T-helper 2 cell treated with Interferon-gamma antibody and Interleukin-4, amounts not matched to agents 5 μg/mL and 100 μg/mL, for 36 hours (primary cell): ENCODE measurements around the gene GTPBP6.
"Not testable (repeated sequence)": the region's sequence is repeated elsewhere in the genome, so short reads cannot be mapped to it uniquely, and the experiment has no call there.

Experiments
- DNase-seq: peaks from one replicate; pipeline ENCODE4 v3.0.0; 2021; ENCODE audit warnings: low spot score
- H3K27ac Mint-ChIP-seq: one replicate; pipeline ENCODE4 v1.8.0; 2021; ENCODE audit warnings: mild to moderate bottlenecking, mixed read lengths
- H3K27me3 Mint-ChIP-seq: one replicate; pipeline ENCODE4 v1.8.0; 2021; ENCODE audit warnings: low read depth, mixed read lengths
- H3K36me3 Mint-ChIP-seq: one replicate; pipeline ENCODE4 v1.8.0; 2021; ENCODE audit warnings: low read depth, mixed read lengths
- H3K4me1 Mint-ChIP-seq: one replicate; pipeline ENCODE4 v1.8.0; 2021; ENCODE audit warnings: low read depth, mixed read lengths
- H3K4me3 Mint-ChIP-seq: one replicate; pipeline ENCODE4 v1.8.0; 2022; ENCODE audit warnings: mild to moderate bottlenecking, moderate library complexity, mixed read lengths
- H3K9me3 Mint-ChIP-seq: one replicate; pipeline ENCODE4 v1.8.0; 2021; ENCODE audit warnings: mixed read lengths

Gene GTPBP6

DNA sequence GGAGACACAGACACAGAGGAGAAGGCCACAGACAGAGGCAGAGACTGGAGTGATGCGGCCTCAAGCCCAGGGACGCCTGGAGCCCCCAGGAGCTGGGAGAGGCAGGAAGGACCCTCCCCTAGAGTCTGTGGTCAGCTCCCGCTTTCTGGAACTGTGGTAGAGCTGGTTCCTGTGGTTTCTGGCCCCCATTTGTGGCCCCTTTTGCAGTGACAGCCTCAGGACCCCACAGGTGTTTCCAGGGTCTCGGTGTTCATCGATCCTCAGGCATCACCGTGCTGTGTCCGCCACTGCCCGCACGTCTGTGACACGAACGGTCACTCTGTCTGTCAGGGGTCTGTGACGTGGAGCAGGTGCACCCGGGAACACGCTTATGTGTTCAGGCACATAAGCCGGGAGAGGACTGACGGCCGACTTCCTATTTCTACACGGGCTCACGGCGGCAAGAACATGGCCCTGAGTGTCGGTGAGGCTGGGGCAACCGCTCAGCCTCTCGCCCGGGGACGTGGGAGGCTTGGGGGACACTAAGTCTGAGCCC, 7.9 kb downstream of the GTPBP6 start:
- no peak for DNase-seq
- H3K4me3 Mint-ChIP-seq: no peak overlapping the region
- H3K9me3 Mint-ChIP-seq: no peaks in the 10 kb centered on the region
- H3K36me3 Mint-ChIP-seq: peaks cover 35% of the 10 kb centered on the region
- no peak overlapping the region for H3K27ac Mint-ChIP-seq
- H3K27me3 Mint-ChIP-seq: no peaks in the 10 kb centered on the region
- no peaks in the 10 kb centered on the region for H3K4me1 Mint-ChIP-seq

DNA sequence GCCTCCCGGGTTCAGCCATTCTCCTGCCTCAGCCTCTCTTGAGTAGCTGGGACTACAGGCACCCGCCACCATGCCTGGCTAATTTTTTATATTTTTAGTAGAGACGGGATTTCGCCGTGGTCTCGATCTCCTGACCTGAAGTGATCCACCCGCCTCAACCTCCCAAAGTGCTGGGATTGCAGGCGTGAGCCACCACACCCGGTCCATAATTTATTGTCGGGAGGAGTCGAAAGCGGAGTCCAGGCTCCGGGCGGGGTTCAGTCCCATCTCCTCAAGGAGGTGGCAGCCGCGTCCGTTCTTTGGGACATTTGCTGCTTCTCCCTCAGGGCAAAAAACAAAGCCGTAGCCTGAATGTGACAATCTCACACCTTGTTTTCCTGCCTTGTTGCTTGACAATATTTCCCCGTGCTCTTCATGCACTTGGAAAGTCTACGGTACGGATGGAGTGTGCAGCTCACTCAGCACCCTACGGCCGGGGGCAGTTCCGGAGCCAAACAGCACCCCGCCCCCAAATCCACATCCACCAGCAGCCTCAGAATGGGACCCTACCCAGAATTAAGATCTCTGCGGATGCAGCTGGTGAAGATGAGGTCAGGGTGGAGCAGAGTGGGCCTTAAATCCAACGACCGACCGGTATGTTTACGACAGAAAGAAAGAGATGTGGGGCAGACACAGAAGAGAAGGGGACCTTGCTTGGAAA, 9.6 kb downstream of the GTPBP6 start:
- no peak for DNase-seq
- no peak overlapping the region for H3K27ac Mint-ChIP-seq
- no peaks in the 10 kb centered on the region for H3K9me3 Mint-ChIP-seq
- peaks cover 41% of the 10 kb centered on the region for H3K36me3 Mint-ChIP-seq
- H3K4me3 Mint-ChIP-seq: no peak overlapping the region
- H3K4me1 Mint-ChIP-seq: no peaks in the 10 kb centered on the region
- no peaks in the 10 kb centered on the region for H3K27me3 Mint-ChIP-seq

DNA sequence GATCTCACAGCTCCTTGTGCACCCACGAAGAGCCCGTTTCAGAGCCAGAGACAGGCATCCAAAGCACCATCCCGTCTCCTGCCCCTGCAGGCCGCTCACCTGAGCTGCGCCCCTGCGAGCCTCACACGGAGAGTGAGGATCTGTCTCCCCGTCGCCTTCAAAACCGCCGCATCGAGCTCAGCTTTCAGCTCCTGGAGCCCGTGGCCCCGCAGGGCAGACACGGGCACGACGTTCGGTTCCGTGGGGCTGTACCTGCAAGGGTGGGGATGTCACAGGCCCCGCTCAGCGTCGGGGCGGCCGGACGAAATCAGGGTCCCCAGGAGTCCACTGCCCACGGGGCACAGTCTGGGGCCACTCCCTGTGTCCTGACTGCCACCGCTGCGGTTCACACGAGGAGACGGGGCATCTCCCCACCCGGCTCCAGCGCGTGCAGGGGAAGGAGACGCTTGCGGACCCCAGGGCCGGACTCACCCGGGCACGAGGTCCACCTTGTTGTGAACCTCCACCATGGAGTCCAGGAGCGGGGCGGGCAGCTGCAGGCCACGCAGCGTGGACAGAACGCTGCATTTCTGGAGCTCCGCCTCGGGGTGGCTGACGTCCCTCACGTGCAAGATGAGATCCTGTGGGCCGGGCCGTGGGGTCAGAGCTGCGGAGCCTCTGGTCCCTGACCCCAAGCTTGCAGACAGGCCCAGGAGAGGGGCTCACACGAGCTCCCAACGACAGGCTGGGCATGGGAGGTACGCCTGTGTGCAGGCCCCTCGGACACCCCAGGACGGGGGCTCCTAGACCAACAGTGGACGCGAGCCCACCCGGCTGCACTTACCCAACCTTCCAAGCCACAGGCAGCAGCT, 11.1 kb downstream of the GTPBP6 start:
- Mint-ChIP-seq H3K27ac (no peak overlapping the region), H3K9me3 (no peaks in the 10 kb centered on the region), H3K27me3 (no peaks in the 10 kb centered on the region), H3K4me1 (no peaks in the 10 kb centered on the region), H3K4me3 (no peak overlapping the region), H3K36me3 (peaks cover 41% of the 10 kb centered on the region)
- no peak for DNase-seq

DNA sequence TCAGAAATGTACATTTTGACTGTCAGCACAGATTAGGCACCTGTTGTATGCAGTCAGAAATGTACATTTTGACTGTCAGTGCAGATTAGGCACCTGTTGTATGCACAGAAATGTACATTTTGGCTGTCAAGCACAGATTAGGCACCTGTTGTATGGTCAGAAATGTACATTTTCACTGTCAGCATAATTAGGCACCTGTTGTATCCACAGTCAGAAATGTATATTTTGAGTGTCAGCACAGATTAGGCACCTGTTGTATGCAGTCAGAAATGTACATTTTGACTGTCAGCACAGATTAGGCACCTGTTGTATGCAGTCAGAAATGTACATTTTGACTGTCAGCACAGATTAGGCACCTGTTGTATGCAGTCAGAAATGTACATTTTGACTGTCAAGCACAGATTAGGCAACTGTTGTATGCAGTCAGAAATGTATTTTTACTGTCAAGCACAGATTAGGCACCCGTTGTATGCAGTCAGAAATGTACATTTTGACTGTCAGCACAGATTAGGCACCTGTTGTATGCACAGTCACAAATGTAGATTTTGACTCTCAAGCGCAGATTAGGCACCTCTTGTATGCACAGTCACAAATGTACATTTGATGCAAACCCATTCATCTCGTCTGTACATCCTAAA, 11.9 kb downstream of the GTPBP6 start:
- H3K9me3 Mint-ChIP-seq, DNase-seq, H3K27me3 Mint-ChIP-seq, H3K4me1 Mint-ChIP-seq, H3K27ac Mint-ChIP-seq, H3K4me3 Mint-ChIP-seq: not testable (repeated sequence)
- peaks cover 42% of the 10 kb centered on the region for H3K36me3 Mint-ChIP-seq

DNA sequence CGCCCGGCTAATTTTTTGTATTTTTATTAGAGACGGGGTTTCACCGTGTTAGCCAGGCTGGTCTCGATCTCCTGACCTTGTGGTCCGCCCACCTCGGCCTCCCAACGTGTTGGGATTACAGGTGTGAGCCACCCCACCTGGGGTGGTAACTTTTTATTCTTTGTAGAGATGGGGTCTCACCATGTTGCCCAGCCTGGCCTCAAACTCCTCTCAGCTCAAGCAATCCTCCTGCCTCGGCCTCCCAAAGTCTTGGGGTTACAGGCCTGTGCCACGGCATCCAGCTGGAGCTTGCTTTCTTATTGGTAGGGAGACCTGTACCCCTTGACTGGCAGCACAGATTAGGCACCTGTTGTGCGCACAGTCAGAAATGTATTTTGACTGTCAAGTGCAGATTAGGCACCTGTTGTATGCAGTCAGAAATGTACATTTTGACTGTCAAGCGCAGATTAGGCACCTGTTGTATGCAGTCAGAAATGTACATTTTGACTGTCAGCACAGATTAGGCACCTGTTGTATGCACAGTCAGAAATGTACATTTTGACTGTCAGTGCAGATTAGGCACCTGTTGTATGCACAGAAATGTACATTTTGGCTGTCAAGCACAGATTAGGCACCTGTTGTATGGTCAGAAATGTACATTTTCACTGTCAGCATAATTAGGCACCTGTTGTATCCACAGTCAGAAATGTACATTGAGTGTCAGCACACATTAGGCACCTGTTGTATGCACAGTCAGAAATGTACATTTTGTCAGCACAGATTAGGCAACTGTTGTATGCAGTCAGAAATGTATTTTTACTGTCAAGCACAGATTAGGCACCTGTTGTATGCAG, 12.6 kb downstream of the GTPBP6 start:
- H3K27me3 Mint-ChIP-seq, DNase-seq, H3K9me3 Mint-ChIP-seq, H3K27ac Mint-ChIP-seq, H3K4me3 Mint-ChIP-seq, H3K4me1 Mint-ChIP-seq: not testable (repeated sequence)
- peaks cover 45% of the 10 kb centered on the region for H3K36me3 Mint-ChIP-seq

DNA sequence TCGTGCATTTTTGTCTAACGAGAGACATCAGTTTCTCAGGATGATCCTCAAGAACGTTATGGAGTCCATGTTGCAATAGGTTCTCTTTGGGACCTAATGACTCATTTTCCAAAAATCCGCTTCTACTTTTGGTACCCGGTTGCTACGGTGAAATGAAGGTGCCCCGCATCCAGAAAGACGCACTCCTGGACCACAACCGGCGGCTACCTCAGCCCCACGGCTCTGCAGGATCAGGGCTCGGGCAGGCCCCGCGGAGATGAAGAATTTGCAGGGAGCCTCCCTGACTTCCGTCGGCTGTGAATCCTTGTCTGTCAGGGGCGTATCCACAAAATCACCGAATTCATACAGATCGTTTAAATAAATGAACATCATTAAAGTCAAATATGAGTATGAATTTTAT, 15.6 kb downstream of the GTPBP6 start:
- Mint-ChIP-seq H3K36me3 (peaks cover 42% of the 10 kb centered on the region), H3K4me1 (no peaks in the 10 kb centered on the region), H3K27me3 (no peaks in the 10 kb centered on the region), H3K4me3 (no peak overlapping the region), H3K27ac (no peak overlapping the region), H3K9me3 (no peaks in the 10 kb centered on the region)
- DNase-seq: no peak

DNA sequence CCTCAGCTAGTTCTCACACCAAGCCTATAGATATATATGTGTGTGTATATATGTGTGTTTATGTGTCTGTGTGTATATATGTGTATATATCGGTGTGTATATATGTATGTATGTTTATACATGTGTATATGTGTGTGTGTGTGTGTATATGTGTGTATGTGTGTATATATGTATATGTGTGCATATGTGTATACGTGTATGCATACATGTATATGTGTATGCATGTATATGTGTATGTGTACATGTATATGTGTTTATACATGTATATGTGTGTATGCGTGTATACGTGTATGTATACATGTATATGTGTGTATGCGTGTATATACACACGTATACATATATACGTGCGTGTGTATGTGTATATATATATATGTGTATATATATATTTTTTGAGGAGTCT, 18.3 kb downstream of the GTPBP6 start:
- Mint-ChIP-seq H3K4me3 (no peak overlapping the region), H3K27ac (no peak overlapping the region), H3K4me1 (no peaks in the 10 kb centered on the region), H3K36me3 (peaks cover 41% of the 10 kb centered on the region), H3K27me3 (no peaks in the 10 kb centered on the region), H3K9me3 (no peaks in the 10 kb centered on the region)
- no peak for DNase-seq

DNA sequence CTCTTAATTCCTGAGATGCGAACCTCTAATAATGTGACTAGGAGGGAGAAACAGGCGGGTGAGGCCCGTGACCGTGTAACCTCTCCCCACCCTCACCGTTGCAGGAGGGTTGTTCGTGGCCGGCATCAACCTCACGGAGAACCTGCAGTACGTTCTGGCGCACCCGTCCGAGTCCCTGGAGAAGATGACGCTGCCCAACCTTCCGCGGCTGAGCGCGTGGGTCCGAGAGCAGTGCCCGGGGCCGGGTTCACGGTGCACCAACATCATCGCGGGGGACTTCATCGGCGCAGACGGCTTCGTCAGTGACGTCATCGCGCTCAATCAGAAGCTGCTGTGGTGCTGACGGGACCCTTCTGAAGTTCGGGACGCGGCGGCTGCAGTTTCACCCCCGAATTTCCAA, 19.6 kb downstream of the GTPBP6 start:
- Mint-ChIP-seq H3K27ac (no peak overlapping the region), H3K4me1 (no peaks in the 10 kb centered on the region), H3K36me3 (peaks cover 35% of the 10 kb centered on the region), H3K4me3 (no peak overlapping the region), H3K9me3 (no peaks in the 10 kb centered on the region), H3K27me3 (no peaks in the 10 kb centered on the region)
- DNase-seq: no peak

DNA sequence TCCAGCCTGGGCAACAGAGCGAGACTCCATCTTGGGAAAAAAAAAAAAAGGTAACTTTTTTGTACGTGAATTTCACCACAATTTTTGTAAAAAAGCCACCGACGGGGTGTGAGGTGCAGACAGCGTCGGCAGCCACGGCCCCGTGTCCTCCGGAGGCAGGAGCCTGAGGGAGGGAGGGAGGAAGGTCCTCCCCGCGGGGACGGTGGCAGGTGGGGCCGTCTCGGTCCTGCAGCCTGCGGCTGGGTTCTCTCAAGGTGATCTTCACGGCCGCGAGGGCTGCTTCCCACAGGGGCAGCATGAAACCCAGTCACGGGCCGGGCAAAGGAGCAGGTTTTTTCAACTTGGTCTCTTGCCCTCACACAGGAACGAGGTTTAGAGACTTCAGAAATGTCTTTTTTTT, 23.5 kb downstream of the GTPBP6 start:
- no peaks in the 10 kb centered on the region for H3K9me3 Mint-ChIP-seq

DNA sequence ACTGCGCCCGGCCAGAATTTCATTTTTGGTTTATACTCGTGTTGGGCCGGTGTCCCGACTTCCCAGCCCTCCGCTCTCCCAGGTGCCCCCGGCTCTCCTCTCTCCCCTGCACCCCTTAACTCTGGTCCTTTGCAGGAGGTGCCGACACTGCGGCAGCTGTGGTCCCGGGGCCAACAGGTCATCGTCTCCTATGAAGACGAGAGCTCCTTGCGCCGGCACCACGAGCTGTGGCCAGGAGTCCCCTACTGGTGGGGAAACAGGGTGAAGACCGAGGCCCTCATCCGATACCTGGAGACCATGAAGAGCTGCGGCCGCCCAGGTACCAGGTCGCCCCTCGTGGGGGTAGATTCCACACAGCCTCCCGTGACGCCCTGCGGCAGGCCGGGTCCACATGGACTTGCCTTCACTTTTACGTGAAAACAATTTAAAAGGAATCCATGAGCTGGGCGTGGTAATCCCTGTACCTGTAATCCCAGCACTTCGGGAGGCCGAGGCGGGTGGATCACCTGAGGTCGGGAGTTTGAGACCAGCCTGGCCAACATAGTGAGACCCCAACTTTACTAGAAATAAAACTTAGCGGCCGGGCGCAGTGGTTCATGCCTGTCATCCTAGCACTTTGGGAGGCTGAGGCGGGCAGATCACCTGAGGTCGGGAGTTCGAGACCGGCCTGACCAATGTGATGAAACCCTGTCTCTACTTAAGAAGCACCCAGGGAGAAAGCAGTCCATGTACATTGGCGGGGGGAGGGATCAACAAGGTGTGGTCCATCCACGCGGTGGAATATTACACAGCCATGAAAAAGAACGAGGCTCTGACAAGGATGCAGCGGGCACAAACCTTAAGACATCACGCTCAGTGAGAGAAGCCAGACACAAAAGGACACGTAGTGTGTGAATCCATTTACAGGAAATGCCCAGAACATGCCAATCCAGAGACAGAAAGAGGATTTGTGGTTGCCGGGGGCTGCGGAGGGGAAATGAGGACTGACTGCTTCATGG, 25.4 kb downstream of the GTPBP6 start:
- no peaks in the 10 kb centered on the region for H3K4me1 Mint-ChIP-seq
- peaks cover 40% of the 10 kb centered on the region for H3K36me3 Mint-ChIP-seq
- H3K4me3 Mint-ChIP-seq: no peak overlapping the region
- DNase-seq: no peak
- H3K9me3 Mint-ChIP-seq: no peaks in the 10 kb centered on the region
- H3K27ac Mint-ChIP-seq: no peak overlapping the region
- no peaks in the 10 kb centered on the region for H3K27me3 Mint-ChIP-seq

More for the DNA sequence above, 23.5 kb downstream of the GTPBP6 start:
- Mint-ChIP-seq H3K36me3 (peaks cover 32% of the 10 kb centered on the region), H3K4me1 (no peaks in the 10 kb centered on the region), H3K27me3 (no peaks in the 10 kb centered on the region), H3K4me3 (no peak overlapping the region), H3K27ac (no peak overlapping the region)
- DNase-seq: no peak

DNA sequence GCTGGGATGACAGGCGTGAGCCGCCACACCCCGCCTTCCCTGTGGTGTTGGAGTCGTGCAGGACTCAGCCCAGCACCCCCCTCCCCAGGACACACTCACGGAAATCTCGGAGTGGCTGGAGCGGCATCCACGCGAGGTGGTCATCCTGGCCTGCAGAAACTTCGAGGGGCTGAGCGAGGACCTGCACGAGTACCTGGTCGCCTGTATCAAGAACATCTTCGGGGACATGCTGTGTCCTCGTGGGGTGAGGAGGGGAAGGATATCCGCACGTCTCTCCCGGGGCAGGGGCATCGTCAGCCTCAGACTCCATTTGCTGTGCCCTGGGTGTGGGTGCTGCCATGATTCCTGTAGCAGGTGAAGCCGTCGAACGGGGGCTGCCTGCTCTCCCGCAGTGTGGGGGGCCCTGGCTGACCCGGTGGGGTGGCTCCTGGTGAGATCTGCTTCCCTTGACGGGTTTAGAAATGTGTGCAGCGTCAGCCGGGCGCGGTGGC, 27.1 kb downstream of the GTPBP6 start:
- Mint-ChIP-seq H3K27me3 (no peaks in the 10 kb centered on the region), H3K4me1 (peaks cover 4% of the 10 kb centered on the region), H3K36me3 (peaks cover 42% of the 10 kb centered on the region)

DNA sequence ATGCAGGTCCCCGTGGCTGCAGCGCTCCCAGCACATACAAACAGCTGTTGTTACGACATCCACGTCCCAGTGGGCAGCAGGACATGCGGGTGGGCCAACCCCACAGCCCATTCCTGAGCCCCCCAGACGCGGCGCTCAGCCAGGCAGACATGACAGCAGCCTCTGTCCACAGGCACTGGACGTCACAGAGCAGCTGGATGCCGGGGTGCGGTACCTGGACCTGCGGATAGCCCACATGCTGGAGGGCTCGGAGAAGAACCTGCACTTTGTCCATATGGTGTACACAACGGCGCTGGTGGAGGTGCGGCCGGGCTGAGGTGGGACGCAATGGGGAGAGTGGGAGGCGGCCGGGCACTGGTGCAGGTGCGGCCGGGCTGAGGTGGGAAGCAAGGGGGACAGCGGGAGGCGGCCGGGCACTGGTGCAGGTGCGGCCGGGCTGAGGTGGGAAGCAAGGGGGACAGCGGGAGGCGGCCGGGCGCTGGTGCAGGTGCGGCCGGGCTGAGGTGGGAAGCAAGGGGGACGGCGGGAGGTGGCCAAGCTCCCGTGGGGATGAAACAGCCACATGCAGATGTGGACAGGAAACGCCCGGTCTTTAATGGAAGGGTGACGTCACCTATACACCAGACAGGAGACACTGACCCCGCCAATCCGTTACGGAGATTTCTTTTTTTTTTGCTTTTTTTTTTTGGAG, 28.0 kb downstream of the GTPBP6 start:
- no peak overlapping the region for H3K4me3 Mint-ChIP-seq
- no peaks in the 10 kb centered on the region for H3K9me3 Mint-ChIP-seq
- H3K27ac Mint-ChIP-seq: no peak overlapping the region
- peaks cover 38% of the 10 kb centered on the region for H3K36me3 Mint-ChIP-seq
- no peak for DNase-seq
- peaks cover 9% of the 10 kb centered on the region for H3K4me1 Mint-ChIP-seq
- no peaks in the 10 kb centered on the region for H3K27me3 Mint-ChIP-seq

More for the DNA sequence above, 27.1 kb downstream of the GTPBP6 start:
- no peaks in the 10 kb centered on the region for H3K9me3 Mint-ChIP-seq
- no peak for DNase-seq
- no peak overlapping the region for H3K4me3 Mint-ChIP-seq
- H3K27ac Mint-ChIP-seq: no peak overlapping the region
